Kidney glomerular epithelial cell (primary cell): ENCODE measurements around the gene LAMA3.

Source experiments
- DNase-seq: peaks from one replicate; lab custom pipeline; 2025; lab: John Stamatoyannopoulos, UW

The LAMA3 gene

GRCh38 chr18:23971666-23972230 is 282.5 kb downstream of the LAMA3 start:
- DNase-seq = no peak

DNA sequence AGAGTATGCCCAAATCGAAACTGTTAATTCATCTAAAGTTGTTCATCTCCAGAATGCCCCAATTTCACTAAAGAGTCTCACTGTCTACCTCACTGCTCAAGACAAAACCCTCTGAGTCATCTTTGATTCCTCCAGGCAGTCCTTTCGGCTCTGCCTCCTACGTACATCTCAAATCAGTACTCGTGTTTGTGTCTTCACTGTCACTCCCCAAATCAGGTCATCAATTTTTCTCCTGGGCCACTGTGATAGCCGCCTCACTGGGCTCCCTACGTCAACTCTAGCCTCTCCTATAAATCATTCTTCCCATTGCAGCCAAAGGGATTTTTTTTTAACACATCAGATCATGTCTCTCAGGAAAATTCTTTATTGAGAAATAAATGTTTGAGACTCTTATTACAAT is 283.2 kb downstream of the LAMA3 start:
- no peak for DNase-seq

- no peak for DNase-seq
Measured at GRCh38 chr18:23977103-23977502, 287.9 kb downstream of the LAMA3 start.

DNA sequence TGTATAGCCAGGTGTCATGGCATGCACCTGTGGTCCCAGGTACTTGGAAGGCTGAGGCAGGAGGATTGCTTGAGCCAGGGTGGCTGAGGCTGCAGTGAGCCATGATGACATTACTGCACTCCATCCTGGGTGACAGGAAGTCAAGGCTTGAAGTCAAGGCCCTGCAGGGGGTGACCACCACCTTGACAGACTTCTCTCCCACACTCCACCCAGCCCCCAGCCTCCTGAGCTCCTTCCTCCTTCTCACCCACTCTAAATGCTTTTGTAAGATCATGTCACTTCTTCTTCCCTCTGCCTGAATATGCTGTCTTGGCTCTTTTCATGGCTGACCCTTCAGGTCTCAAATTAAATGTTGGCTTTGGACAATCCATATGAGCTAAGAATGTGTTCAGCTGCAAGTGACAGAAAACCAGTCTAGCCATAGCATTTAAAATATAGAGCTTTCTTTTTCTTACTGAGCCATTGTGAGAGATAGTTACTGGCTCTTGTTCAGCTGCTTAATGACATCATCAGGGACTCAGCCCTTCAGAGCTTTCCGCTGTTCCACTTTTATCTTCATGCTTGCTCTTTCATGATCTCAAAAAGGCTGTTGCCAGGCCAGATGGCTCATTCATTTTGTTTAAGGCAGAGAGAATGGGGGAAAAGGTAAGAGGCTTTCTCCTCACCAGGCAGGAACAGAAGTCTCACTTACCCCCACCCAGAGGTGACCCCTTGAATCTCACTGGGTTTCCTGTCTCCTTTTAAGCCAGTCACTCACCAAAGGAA is 288.6 kb downstream of the LAMA3 start:
- DNase-seq = no peak

DNA sequence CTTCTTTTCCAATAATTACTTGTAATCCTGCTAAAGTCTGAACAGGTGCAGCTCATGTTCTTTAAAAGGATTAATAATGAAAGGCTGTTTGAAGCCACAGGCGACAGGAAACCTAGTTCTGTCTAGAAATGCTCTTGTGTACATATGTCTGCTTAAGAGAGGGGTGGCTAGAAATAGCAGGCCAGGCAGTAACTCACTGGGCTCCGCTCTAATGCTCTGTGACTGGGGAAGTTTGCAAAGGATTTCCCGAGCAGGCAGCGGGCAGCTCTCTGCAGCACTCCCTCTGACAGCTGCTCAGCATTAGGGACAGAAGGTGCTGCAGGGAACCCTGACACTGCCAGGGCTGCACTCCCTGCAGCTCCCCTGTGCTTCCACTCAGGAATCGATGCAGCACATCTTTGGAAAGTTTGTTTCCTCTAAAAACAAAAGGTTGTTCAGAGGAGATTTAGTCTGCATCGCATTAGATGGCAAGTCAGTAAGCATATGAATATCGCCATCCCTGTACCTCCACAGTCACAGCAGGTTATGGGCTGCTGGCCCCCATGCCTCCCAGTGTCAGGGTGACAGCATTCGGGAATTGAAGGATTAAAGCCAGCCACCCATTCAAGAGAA is 292.2 kb downstream of the LAMA3 start:
- DNase-seq = no peak

DNA sequence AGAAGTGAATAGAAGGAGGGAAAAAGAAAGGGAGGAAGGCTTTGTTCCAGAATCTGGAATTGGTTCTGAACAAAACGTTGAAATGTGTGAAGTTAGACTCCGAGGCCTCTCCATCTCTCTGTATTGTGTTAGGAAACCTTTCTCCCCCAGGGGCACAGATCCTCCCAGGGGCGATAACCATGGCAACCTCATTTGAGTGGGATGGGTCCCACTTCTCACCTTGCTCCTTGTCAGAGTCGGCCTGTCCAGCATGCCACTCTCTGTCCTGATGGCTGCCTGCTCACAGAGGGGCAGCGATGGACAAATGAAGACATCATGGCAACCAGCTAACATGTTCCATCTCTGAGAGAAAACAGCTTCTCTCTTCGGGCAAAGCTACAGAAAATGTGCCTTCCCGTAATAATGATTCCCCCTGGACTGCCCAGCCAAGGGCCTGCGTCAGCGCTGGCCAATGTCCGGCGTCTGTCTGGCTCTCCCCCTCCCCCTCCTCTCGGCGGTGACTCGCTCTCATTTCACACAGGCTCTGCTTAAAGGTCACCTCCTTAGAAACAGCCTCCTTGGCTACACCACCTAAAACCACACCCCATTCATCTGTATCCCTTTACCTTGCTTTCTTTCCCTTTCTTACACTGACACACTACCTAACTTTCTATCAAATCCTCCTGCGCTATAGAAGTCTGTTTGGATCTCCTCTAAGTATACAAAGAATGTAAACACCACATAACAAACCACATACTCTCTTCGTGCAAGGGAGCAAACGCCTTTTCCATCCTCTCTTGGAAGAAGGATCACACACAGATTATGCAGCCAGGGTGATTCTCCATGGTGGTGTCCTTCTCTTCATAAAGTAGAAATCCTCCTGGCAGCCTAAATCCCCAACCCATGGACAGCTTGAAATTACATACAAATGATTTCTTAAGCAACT is 293.2 kb downstream of the LAMA3 start:
- DNase-seq = no peak

DNA sequence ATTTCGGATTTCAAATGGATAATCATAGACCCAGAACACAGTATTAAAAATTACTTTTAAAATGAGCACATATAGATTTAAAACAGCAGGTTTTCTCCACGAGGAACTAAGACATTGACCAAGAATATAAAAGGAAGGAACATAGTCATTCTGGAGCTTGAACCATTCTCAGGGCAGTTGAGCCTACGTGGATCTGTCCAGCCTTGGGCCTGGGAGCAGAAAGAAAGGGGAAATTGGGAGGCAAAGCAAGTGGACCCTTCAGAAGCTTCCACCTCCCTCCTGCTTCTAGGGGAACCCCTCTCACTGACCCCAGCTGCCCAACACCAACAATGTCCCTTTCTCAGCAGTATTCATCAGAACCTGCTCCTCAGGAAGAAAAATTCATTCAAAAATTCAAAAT is 293.9 kb downstream of the LAMA3 start:
- no peak for DNase-seq

GRCh38 chr18:23986600-23987359 is 297.5 kb downstream of the LAMA3 start:
- no peak for DNase-seq

- DNase-seq = no peak
Measured at GRCh38 chr18:23990474-23991410, 301.5 kb downstream of the LAMA3 start.

DNA sequence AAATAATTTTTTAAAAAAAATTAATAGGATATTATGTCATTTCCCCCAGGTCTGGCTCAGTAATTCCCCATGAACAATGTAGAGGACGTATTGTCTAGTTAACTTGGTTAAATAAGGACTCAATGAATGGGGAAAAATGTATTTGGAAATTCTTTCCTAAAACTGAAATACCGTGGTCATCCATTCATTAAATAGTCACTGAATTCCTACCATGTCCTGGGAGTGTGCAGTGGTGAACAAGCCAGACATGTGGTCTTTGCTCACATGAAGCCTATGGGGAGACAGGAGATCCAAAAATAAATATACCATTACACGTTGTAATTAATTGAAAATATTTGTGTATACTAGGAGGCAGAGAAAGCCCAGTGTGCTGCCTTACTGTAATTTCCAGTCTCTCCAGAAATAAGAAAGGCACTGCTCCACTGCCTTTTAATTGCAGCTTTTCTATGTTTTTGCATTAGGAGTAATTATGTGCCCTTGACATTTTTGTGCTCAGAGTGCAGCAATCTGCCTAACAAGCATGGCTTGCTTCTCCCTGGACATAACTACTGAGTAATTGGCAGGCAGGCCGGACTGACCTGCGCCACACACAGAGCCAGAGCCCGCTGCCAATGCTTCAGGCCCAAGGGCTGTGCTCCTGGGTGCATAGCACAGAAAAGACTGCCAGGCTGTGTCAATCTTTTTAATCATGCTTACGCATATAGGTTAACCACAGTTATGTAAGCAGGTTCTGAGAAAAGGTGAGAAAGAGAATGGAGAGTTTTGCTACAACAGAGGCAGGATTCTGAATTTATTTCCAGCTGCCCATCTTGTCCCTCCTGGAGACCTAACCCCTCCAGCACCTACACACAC is 303.1 kb downstream of the LAMA3 start:
- DNase-seq = no peak

DNA sequence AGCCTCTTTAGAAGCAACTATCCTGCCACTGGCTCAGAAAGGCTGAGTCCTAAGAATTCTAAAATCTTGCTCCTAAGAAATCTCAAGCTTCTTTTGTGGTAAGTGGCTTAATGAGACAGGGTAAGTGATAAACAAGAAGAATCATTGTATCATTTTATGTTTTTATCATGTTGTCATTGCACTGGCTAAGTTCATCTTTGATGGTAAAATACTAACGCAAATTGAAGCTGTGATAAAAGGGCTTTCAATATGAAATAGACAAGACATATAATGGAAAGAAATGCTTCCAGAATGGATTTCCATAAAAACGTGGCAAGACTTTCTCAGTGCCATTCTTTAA is 303.7 kb downstream of the LAMA3 start:
- no peak for DNase-seq

DNA sequence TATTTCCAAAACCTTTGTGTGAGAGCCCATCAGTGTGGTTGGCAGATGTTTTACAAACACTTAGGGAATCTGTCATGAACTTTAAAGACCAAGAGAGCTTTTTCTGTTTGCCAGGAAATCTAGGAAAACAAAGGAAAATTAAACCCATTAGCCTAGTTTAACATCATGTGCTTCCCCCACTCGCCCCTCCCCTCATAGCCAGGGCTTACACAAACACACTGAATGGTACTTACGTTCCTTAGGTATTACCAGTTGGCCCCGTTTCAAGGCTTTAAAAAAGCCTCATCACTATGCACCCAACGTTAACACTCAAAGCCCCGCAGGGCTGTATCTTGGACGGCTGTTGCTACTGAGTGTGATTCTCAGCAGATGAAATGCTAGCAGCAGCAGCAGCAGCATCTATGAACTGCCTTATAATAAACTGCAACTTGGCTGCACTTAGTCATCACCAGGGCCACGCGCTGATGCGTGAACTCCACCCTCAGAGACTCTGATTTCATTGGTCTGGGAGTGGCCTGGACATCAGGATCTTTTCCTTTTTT is 305.2 kb downstream of the LAMA3 start:
- DNase-seq = peak; percentile 74

GRCh38 chr18:23995180-23995579 is 305.9 kb downstream of the LAMA3 start:
- no peak for DNase-seq

GRCh38 chr18:23998018-23998417 is 308.8 kb downstream of the LAMA3 start:
- DNase-seq = no peak

- DNase-seq = no peak
Measured at GRCh38 chr18:23998820-23999219, 309.6 kb downstream of the LAMA3 start.

- no peak for DNase-seq
Measured at GRCh38 chr18:24000613-24001490, 311.6 kb downstream of the LAMA3 start.

DNA sequence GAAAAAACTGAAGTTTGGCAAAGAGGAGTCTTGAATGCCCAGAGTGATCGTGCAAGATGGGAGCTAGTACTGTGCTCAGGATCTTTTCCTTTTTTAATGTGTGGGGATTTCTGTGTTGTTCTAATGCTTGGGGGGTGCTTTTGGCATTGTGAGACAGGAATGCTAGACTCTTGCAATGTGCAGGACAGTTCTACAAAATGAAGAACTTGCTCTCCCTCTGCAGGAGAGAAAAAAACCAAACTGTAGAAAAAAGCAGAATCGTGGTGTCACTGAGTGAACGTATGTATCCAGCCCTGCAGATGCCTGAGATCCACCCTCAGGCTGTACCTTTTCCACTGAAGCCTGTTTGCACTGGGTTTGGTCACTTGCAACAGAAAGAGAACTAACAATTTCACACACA is 313.2 kb downstream of the LAMA3 start:
- no peak for DNase-seq

DNA sequence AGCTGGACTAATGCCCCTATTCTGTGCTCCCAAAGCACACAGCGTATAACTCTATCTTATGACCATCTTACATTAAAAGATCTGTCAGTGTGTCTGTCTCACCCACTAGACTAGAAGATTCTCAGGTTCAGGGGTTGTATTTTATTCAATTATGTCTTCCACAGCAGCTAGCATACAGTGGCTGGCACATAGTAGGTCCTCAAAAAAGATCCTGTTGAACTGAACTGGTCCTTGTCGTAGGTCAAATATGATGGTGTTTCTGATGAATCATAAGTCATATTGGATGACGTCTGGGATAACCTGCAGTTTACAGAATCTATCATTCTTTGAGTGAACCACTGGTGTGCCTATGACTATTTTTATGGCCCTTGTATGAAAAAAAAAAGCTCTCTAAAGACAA is 314.0 kb downstream of the LAMA3 start:
- no peak for DNase-seq
